GM21360 (cell line): ENCODE data around the gene GPX2.
A peak's percentile ranks its signal among the peaks of the same experiment; 100 is the strongest.
"Not testable (repeated sequence)": the region's sequence is repeated elsewhere in the genome, so short reads cannot be mapped to it uniquely, and the experiment has no call there.

Source experiments
- ATAC-seq: cut with Tn5 transposase; IDR thresholded peaks from one replicate; pipeline ENCODE4 v1.9.1; 2021; ENCODE audit warnings: mild to moderate bottlenecking, moderate library complexity; ENCODE audit not compliant: unreplicated experiment

Gene GPX2

DNA sequence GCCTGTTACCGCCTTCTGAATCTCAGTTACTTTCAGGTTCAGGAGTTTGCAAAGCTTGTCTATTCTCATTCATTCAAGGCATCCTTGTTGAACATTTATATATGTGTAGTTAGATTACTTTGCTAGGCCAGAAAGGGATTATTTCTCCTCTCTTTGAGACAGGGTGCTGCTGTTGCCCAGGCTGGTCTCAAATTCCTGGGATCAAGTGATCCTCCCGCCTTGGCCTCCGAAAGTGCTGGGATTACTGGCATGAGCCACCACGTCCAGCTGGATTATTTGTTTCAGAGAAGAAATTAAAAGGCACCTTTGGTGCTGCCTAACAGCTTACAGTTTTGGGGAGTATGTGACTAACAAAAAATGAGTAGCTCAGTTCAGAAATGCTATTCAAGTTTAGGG is 27.5 kb downstream of the GPX2 start:
- no peak for ATAC-seq

DNA sequence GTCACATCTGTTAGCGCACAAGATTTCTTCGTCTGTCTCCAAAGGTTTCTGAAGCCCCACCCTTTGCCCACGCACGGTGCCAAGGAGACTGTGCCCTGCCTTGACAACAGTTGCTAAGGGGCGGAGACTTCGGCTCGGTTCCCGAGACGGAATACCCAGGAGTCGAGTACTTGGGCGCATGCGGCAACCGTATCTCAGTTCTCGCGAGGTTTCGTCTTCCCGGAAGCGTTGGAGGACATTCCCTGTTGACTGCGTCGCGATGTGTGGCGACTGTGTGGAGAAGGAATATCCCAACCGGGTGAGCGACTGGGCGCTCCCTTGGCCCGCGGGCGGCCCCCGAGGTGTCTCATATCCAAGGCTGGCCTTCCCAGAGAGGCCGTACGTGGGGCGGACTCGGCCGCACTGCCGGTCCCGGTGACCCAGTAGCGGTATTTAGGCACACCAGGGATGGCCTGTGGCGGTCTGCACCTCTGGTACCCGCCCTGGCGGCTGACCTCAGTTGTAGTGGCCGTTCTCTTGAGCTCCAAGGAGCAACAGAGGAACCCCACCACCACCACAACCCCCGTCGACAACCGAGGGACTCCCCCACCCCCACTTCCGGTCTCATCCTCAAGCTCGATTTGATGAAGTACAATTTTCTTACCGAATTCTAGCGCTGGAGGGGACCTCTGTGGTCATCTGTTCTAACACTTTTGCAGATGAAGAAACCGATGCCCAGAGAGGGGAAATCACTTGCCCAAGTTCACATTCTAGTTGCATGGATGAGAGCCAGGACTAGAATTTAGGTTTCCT is 28.1 kb downstream of the GPX2 start, which contains the start of gene CHURC1:
TSS of gene CHURC1 (plus strand) at position 219 of the 792 bp plus-strand sequence. CDS start at position 260, 41 bp downstream.
- ATAC-seq = peak; percentile 96

DNA sequence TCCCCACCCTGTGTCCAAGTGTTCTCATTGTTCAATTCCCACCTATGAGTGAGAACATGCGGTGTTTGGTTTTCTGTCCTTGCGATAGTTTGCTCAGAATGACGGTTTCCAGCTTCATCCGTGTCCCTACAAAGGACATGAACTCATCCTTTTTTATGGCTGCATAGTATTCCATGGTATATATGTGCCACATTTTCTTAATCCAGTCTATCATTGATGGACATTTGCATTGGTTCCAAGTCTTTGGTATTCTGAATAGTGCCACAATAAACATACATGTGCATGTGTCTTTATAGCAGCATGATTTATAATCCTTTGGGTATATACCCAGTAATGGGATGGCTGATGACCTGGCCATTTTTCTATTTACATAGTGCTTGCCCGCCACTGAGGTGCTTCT is 29.1 kb downstream of the GPX2 start:
- not testable (repeated sequence) for ATAC-seq

DNA sequence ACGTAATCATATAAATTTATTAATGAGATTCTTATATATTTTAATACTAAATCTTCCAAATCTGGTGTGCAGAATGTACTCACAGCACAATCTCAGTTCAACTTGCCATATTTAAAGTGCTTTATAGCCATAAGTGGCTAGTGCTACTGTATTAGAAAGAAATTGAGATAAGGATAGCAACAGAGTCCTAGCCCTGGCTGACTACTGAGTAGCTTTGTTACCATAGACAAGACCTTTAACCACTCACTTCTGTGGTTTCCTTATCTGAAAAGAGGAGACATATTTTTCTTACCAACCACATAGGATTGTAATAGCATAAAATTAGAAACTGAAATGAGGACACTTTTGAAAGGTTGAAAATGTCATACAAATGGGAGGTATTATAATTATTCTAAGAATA is 30.3 kb downstream of the GPX2 start:
- no peak for ATAC-seq

DNA sequence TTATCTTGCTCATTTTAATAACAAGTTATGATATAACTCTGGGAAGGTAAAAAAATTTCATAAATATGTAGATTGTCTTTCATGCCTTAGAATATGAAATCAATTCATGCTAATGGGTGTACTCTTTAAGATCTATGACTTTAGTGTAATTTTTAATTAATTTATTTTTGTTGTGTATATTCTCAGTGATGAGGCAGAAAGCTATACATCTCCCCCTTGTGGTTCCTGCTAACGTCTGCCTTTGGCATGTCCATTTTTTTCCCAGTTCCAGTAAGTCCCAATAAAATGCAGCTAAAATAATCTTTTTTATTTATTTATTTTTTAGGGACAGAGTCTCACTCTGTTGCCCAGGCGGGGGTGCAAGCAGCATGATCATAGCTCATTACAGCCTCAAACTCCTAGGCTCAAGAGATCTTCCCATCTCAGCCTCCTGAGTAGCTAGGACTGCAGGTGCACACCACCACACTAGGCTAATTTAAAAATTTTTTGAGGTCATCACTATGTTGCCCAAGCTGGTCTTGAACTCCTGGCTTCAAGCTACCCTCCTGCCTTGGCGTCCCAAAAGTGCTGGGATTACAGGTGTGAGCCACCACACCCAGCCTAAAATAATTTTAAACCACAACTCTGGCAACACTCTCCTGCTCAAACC is 31.6 kb downstream of the GPX2 start:
- no peak for ATAC-seq

DNA sequence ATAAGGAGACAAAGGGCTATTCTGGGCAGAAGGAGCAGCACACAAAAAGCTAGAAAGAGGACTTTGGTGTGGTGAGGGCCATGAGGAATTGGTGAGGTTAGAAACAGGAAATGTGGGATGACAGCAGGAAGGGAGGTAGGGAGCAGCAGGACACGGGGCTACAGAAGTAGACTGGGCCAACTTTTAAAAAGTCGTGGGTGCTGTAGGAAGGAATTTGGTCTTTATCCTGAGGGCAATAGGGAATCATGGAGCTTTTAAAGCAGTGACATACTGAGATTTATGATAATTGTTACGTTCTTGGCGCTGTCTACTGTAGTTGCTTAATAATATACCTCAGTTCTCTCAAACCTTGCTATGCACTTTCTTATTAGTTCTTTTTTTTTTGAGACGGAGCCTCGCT is 36.5 kb downstream of the GPX2 start:
- ATAC-seq = no peak

DNA sequence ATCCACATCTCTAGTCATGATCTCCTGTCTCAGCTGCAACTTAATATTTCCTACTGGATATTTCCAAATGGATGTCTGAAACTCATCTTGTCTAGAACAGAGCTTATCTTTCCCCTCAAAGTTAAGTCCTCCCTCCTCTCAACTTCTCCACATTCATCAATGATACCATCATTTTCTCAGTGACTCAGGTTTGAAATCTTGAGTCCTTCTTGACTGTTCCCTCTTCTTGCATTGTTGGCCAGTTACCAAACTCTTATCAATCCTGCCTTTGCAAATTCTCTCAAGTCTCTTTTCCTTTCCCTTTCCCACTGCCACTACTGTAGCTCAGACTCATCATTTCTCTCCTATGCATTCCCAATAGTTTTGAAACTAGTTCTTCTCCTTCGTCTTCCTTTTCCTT is 42.6 kb downstream of the GPX2 start:
- ATAC-seq = no peak

DNA sequence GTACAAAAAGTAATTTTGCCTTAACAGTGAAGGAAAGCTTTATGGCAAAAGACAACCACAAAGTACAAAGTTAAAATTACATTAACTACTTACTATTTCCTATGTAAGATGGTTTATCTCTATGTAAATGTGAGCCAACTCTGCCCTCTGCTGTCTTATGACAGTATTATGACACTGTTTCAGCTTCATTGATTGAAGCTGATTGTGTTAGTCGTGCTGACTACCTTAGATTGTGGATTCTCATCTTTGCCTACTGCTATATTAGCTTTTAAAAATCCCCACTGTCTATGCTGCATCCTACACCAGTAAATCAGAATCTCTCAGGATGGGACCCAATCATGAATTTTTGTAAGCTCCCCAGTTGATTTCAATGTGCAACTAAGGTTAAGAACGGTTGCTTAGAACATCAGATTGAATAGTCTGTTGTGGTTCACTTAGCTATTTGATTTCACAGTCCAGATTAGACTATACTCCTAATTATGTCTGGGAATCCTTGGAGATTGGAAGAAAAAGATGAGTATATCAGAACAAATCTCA is 50.6 kb downstream of the GPX2 start:
- ATAC-seq = no peak

DNA sequence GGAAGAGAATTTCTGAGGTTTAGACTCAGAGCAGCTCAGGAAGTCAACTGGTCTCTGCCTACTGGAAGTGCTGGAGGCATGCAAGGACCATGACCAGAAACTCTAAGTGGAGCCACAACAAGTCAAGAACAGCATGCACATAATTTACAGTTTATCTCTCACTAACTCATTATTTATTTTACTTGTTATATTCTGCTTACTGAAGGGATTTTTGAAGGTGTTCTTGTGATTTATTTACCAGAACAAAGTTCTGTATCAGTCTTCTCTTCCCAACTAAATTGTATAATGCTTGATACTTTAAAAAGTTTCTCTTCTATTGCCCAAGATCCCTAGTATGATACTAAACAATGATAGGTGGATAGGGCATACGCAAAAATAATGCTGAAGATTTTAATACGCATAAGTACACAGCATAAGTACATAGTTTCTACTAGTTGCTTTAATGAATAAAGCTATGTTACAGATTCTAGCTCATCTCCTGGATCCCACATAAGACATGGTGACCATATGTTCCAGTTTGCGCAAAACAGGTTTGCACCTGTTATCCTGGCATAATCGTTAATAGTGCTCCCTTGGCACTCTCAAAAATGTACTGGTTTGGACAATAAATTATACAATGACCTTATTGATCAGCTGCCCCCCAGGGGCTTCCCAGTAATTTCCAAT is 51.2 kb downstream of the GPX2 start:
- ATAC-seq = no peak

DNA sequence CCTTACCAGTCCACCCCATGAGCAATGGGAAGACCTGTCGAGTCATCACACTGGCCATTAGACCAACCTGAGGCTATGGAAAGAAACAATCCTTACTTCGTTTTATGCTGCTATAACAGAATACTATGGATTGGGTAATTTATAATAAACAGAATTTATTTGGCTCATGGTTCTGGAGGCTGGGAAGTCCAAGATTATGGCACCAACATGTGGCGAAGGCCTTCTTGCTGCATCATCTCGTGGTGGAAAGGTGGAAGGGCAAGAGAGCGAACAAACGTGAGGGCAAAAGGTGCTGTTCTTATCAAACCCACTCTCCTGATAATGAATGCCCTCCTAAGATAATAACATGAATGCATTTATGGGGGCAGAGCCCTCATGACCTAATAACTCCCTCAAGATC is 53.2 kb downstream of the GPX2 start:
- ATAC-seq = no peak
